K562 (cell line): Measurements from ENCODE around the gene MBOAT1. TPM values are rescaled to one million over a fixed set of nuclear protein-coding genes. Genes with fewer than 3 reads are reported as not detected.

ENCODE experiments used
- CBX2 ChIP-seq: fragments of 200-600 bp; sonication (generic); IDR thresholded peaks from one replicate; pipeline ENCODE4 v1.6.1; 2012; ENCODE audit warnings: mild to moderate bottlenecking, low read length, inconsistent platforms; ENCODE audit not compliant: insufficient read depth, poor library complexity, severe bottlenecking
- CXXC5 ChIP-seq: fragments of 250-450 bp; sonication (Bioruptor Pico); IDR thresholded peaks from 2 replicates; pipeline ENCODE4 v1.8.0; 2022; ENCODE audit warnings: inconsistent platforms, mild to moderate bottlenecking, moderate library complexity
- ILF3 ChIP-seq: fragments of 450-650 bp; IDR thresholded peaks from 2 replicates; pipeline ENCODE4 v1.6.1; 2018; ENCODE audit warnings: antibody characterized with exemption, mild to moderate bottlenecking, moderate library complexity, borderline replicate concordance
- LCOR ChIP-seq: sonication (generic); formaldehyde crosslinking; IDR thresholded peaks from 2 replicates; pipeline ENCODE4 v1.8.0; 2022; ENCODE audit warnings: mild to moderate bottlenecking, missing genetic modification reagents
- MTA2 ChIP-seq: fragments of 450-650 bp; IDR thresholded peaks from 2 replicates; pipeline ENCODE4 v1.6.1; 2016; ENCODE audit warnings: low read depth
- MYC ChIP-seq, 2 experiments: fragments of 250-450 bp in 1 of 2; sonication (Bioruptor Pico) in 1 of 2; IDR thresholded peaks; 2 replicates each; pipeline versions ENCODE4 v1.5.1 to v1.6.1; 2012 to 2021; ENCODE audit warnings: low read depth in 2 of 2, borderline replicate concordance in 1 of 2, improper control_type of control experiment in 1 of 2, low read length in 1 of 2, mild to moderate bottlenecking in 1 of 2, moderate library complexity in 1 of 2
- MYNN ChIP-seq, 2 experiments: sonication (generic); formaldehyde crosslinking in 1 of 2; IDR thresholded peaks; 2 replicates each; pipeline versions ENCODE4 v1.5.0 to v1.6.1; 2016 to 2020; ENCODE audit warnings: antibody characterized with exemption in 1 of 2, missing genetic modification reagents in 1 of 2
- SMARCA4 ChIP-seq: fragments of 450-650 bp; IDR thresholded peaks from 2 replicates; pipeline ENCODE4 v1.6.1; 2016
- STAT5B ChIP-seq: fragments of 250-450 bp; sonication (Bioruptor Pico); IDR thresholded peaks from 2 replicates; pipeline ENCODE4 v1.8.0; 2021; ENCODE audit warnings: mild to moderate bottlenecking, inconsistent platforms
- ZKSCAN1 ChIP-seq: fragments of 150-350 bp; IDR thresholded peaks from 2 replicates; pipeline ENCODE4 v1.6.1; 2016; ENCODE audit warnings: low read depth, low read length
- polyA plus RNA-seq, 8 experiments: library from polyadenylated mRNA; depleted of rRNA in 4 of 8; stranded (reverse) in 5 of 8; unstranded in 3 of 8; fragments of >200 nt; fragmentation: Nextera tagmentation in 2 of 8; fragmentation: Illumina TruSeq in 1 of 8; extraction: Ambion mirVana in 2 of 8; extraction: Trizol in 1 of 8; gene quantifications; 2 replicates each; pipeline versions ENCODE4 v1.2.1 to v1.2.3, GENCODE V29; 2011 to 2014; ENCODE audit warnings: inconsistent platforms in 1 of 8, missing spikeins in 1 of 8
- total RNA-seq, 7 experiments: library from RNA; depleted of rRNA in 6 of 7; stranded (reverse); fragments of >200 nt in 6 of 7; fragmentation: Illumina TruSeq in 2 of 7; extraction: Trizol in 2 of 7; gene quantifications; 2 replicates each; pipeline versions ENCODE4 v1.2.1 to v1.2.3, GENCODE V29; 2011 to 2021; ENCODE audit warnings: low replicate concordance in 1 of 7
- TF ChIP-seq, protein P1 (sequence below): fragments of 450-650 bp; IDR thresholded peaks from 2 replicates; pipeline ENCODE4 v1.6.1; 2016; ENCODE audit warnings: mild to moderate bottlenecking, moderate library complexity
- TF ChIP-seq, protein P2 (sequence below), 2 experiments: IDR thresholded peaks in 1 of 2; conservative IDR thresholded peaks in 1 of 2; 2 replicates each; pipeline ENCODE4 v1.6.1; 2016; ENCODE audit warnings: low read depth in 2 of 2, mild to moderate bottlenecking in 1 of 2, missing compliant biosample characterization in 1 of 2, missing genetic modification characterization in 1 of 2, moderate library complexity in 1 of 2

MBOAT1 gene
- total and polyA plus RNA-seq, 9 of the 15 experiments (the other 6 are each of a cell fraction or from before 2014, with no cell fraction given): 0.13 to 16.5 (median 10.3) TPM

DNA sequence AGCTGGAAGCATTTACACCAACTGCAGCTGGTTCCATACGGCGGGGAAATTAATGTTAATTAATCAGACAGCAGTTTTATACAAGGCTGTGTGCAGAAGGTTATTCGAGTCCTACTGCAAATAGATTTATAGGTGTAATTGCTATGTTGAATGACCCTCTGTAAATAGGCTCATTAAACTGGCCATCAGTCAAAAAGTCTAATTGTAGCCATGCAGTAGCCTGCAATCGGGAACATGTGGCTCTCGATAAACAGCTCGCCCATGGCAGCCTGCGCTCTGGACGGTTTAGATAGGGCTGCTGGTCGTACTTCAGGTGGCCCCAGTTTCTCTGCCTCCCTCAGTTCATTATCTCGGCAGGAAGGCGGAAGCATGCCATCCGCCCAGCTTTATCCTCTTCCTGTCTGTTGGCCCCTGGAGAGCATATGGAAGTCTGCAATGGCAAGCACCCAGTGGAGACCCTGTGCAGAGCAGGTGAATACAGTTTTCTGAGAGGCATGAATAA lies 143.2 kb downstream of the MBOAT1 start (continued):
- TF ChIP-seq, protein P1, sequence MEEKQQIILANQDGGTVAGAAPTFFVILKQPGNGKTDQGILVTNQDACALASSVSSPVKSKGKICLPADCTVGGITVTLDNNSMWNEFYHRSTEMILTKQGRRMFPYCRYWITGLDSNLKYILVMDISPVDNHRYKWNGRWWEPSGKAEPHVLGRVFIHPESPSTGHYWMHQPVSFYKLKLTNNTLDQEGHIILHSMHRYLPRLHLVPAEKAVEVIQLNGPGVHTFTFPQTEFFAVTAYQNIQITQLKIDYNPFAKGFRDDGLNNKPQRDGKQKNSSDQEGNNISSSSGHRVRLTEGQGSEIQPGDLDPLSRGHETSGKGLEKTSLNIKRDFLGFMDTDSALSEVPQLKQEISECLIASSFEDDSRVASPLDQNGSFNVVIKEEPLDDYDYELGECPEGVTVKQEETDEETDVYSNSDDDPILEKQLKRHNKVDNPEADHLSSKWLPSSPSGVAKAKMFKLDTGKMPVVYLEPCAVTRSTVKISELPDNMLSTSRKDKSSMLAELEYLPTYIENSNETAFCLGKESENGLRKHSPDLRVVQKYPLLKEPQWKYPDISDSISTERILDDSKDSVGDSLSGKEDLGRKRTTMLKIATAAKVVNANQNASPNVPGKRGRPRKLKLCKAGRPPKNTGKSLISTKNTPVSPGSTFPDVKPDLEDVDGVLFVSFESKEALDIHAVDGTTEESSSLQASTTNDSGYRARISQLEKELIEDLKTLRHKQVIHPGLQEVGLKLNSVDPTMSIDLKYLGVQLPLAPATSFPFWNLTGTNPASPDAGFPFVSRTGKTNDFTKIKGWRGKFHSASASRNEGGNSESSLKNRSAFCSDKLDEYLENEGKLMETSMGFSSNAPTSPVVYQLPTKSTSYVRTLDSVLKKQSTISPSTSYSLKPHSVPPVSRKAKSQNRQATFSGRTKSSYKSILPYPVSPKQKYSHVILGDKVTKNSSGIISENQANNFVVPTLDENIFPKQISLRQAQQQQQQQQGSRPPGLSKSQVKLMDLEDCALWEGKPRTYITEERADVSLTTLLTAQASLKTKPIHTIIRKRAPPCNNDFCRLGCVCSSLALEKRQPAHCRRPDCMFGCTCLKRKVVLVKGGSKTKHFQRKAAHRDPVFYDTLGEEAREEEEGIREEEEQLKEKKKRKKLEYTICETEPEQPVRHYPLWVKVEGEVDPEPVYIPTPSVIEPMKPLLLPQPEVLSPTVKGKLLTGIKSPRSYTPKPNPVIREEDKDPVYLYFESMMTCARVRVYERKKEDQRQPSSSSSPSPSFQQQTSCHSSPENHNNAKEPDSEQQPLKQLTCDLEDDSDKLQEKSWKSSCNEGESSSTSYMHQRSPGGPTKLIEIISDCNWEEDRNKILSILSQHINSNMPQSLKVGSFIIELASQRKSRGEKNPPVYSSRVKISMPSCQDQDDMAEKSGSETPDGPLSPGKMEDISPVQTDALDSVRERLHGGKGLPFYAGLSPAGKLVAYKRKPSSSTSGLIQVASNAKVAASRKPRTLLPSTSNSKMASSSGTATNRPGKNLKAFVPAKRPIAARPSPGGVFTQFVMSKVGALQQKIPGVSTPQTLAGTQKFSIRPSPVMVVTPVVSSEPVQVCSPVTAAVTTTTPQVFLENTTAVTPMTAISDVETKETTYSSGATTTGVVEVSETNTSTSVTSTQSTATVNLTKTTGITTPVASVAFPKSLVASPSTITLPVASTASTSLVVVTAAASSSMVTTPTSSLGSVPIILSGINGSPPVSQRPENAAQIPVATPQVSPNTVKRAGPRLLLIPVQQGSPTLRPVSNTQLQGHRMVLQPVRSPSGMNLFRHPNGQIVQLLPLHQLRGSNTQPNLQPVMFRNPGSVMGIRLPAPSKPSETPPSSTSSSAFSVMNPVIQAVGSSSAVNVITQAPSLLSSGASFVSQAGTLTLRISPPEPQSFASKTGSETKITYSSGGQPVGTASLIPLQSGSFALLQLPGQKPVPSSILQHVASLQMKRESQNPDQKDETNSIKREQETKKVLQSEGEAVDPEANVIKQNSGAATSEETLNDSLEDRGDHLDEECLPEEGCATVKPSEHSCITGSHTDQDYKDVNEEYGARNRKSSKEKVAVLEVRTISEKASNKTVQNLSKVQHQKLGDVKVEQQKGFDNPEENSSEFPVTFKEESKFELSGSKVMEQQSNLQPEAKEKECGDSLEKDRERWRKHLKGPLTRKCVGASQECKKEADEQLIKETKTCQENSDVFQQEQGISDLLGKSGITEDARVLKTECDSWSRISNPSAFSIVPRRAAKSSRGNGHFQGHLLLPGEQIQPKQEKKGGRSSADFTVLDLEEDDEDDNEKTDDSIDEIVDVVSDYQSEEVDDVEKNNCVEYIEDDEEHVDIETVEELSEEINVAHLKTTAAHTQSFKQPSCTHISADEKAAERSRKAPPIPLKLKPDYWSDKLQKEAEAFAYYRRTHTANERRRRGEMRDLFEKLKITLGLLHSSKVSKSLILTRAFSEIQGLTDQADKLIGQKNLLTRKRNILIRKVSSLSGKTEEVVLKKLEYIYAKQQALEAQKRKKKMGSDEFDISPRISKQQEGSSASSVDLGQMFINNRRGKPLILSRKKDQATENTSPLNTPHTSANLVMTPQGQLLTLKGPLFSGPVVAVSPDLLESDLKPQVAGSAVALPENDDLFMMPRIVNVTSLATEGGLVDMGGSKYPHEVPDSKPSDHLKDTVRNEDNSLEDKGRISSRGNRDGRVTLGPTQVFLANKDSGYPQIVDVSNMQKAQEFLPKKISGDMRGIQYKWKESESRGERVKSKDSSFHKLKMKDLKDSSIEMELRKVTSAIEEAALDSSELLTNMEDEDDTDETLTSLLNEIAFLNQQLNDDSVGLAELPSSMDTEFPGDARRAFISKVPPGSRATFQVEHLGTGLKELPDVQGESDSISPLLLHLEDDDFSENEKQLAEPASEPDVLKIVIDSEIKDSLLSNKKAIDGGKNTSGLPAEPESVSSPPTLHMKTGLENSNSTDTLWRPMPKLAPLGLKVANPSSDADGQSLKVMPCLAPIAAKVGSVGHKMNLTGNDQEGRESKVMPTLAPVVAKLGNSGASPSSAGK: peak; percentile 46; the same call in 1 of the 2 replicates
- TF ChIP-seq STAT5B (CRISPR knock-in tag) (no peak), SMARCA4 (peak; percentile 90), ZKSCAN1 (peak; percentile 47; the same call in 1 of the 2 replicates), ILF3 (no peak), MYNN (IDR thresholded peaks at IDR 0.05) (peak; percentile 77), MYNN (CRISPR knock-in tag; IDR thresholded peaks at IDR 0.05) (no peak), CXXC5 (CRISPR knock-in tag) (peak; percentile 91), MYC (IDR thresholded peaks at IDR 0.05; ENCODE audit: low read depth, low read length) (peak; percentile 85), MYC (CRISPR knock-in tag; IDR thresholded peaks at IDR 0.05; ENCODE audit: borderline replicate concordance, low read depth) (no peak), MTA2 (peak; percentile 90), LCOR (CRISPR knock-in tag) (0 out of 2 replicates have a peak, but pooled peaks have one; percentile 47), CBX2 (no peak)
- TF ChIP-seq, protein P2, sequence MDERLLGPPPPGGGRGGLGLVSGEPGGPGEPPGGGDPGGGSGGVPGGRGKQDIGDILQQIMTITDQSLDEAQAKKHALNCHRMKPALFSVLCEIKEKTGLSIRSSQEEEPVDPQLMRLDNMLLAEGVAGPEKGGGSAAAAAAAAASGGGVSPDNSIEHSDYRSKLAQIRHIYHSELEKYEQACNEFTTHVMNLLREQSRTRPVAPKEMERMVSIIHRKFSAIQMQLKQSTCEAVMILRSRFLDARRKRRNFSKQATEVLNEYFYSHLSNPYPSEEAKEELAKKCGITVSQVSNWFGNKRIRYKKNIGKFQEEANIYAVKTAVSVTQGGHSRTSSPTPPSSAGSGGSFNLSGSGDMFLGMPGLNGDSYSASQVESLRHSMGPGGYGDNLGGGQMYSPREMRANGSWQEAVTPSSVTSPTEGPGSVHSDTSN (CRISPR knock-in tag; IDR thresholded peaks at IDR 0.05; ENCODE audit: low read depth): no peak
- TF ChIP-seq, protein P2 (tag; conservative IDR thresholded peaks at IDR 0.05; ENCODE audit: low read depth): peak; percentile 73
